Measurements from ENCODE around the gene ZNF611. TPM values are rescaled to one million over a fixed set of nuclear protein-coding genes. Genes with fewer than 3 reads are reported as not detected.
A peak's percentile ranks its signal among the peaks of the same experiment; 100 is the strongest.
"Not testable (repeated sequence)": the region's sequence is repeated elsewhere in the genome, so short reads cannot be mapped to it uniquely, and the experiment has no call there.

The ZNF611 gene
- total and polyA plus RNA-seq, 3 experiments from 2014 or later: 21.9 to 44.5 (median 24.2) TPM

DNA sequence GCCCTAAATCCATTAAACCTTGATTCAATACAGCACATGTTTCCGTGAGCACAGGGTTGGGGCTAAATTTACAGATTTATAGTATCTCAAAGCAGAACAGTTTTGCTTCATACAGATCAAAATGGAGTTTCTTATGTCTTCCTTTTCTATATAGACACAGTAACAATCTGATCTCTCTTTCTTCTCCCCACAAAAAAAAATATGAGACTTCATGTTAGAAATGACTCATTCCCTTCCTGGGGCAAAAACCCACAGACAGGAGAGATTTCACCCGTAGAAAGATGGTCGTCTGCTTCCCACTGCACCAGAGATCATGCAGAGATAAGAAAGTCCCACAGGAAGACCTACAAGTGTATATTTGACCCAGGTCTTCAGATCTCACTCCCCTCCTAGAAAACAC is 7.7 kb upstream of the ZNF611 start:
- H3K4me1 ChIP-seq (ENCODE audit: insufficient read depth, low read length): peaks cover 9% of the 10 kb centered on the region
- ChIA-PET POLR2A (no interaction called here), CTCF (no interaction called here)
- Mint-ChIP-seq H3K27me3 (peaks cover 0 to 1% of the 10 kb centered on the region in 2 donors), H3K27ac (peak overlapping the region; percentile 23 to 91 (median 72)), H3K9me3 (no peaks in the 10 kb centered on the region), H3K4me3 (peak overlapping the region in 4 of 7 donors; percentile 14 to 42 (median 22)), H3K36me3 (no peaks in the 10 kb centered on the region), H3K4me1 (peaks cover 18 to 34% (median 32%) of the 10 kb centered on the region in 3 donors)
- H3K4me3 ChIP-seq (ENCODE audit: low read length): no peak overlapping the region
- DNase-seq: no peak
- no peak overlapping the region for H3K27ac ChIP-seq (ENCODE audit: low read depth, low read length)
- H3K27me3 ChIP-seq (ENCODE audit: insufficient read depth, low read length, poor library complexity, severe bottlenecking): no peaks in the 10 kb centered on the region
- no peaks in the 10 kb centered on the region for H3K36me3 ChIP-seq (ENCODE audit: insufficient read depth, low read length)
- H3K9me3 ChIP-seq (ENCODE audit: low read length): no peaks in the 10 kb centered on the region

DNA sequence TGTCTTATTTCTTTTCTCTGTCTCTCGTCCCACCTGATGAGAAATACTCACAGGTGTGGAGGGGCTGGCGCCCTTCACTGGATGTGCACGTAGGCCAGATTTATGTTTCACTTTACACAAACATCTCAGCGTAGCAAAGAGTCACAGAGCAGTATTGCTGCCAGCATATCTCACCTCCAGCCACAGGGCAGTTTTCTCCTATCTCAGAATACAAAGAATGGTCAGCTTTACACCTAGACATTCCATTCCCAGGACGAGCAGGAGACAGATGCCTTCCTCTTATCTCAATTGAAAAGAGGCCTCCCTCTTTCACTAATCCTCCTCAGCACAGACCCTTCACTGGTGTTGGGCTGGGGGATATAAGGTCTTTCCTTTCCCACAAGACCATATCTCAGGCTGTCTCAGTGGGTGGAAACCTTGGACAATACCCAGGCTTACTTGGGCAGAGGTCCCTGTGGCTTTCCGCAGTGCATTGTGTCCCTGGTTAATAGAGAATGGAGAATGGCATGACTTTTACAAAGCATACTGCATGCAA is 7.2 kb upstream of the ZNF611 start:
- ChIA-PET CTCF (no interaction called here), POLR2A (no interaction called here)
- Histone ChIP-seq H3K36me3 (ENCODE audit: insufficient read depth, low read length) (no peaks in the 10 kb centered on the region), H3K27ac (ENCODE audit: low read depth, low read length) (no peak overlapping the region), H3K4me1 (ENCODE audit: insufficient read depth, low read length) (peaks cover 9% of the 10 kb centered on the region), H3K4me3 (ENCODE audit: low read length) (no peak overlapping the region), H3K9me3 (ENCODE audit: low read length) (no peaks in the 10 kb centered on the region), H3K27me3 (ENCODE audit: insufficient read depth, low read length, poor library complexity, severe bottlenecking) (no peaks in the 10 kb centered on the region)
- DNase-seq: no peak
- peak overlapping the region in 3 of 7 donors; percentile 19 to 42 (median 36) for H3K4me3 Mint-ChIP-seq
- no peaks in the 10 kb centered on the region for H3K36me3 Mint-ChIP-seq
- peaks cover 0 to 1% of the 10 kb centered on the region in 2 donors for H3K27me3 Mint-ChIP-seq
- peak overlapping the region in 7 of 8 donors; percentile 23 to 88 (median 77) for H3K27ac Mint-ChIP-seq
- peaks cover 18 to 34% (median 32%) of the 10 kb centered on the region in 3 donors for H3K4me1 Mint-ChIP-seq
- no peaks in the 10 kb centered on the region for H3K9me3 Mint-ChIP-seq

DNA sequence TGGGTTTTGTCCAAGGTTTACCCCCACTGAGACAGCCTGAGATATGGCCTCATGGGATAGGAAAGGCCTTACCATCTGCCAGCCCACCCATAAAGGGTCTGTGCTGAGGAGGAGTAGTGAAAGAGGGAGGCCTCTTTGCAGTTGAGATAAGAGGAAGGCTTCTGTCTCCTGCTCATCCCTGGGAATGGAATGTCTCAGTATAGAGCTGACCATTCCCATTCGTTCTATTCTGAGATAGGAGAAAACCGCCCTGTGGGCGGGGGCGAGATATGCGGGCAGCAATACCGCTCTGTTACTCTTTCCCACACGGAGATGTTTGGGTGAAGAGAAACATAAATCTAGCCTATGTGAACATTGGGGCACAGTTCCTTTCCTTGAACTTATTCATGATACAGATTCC is 6.5 kb upstream of the ZNF611 start:
- H3K4me1 ChIP-seq (ENCODE audit: insufficient read depth, low read length); H3K9me3 ChIP-seq (ENCODE audit: low read length); H3K4me3 Mint-ChIP-seq; POLR2A ChIA-PET; H3K27ac ChIP-seq (ENCODE audit: low read depth, low read length); H3K27me3 Mint-ChIP-seq; H3K9me3 Mint-ChIP-seq; DNase-seq; H3K36me3 Mint-ChIP-seq; CTCF ChIA-PET; H3K4me3 ChIP-seq (ENCODE audit: low read length); H3K27me3 ChIP-seq (ENCODE audit: insufficient read depth, low read length, poor library complexity, severe bottlenecking); H3K36me3 ChIP-seq (ENCODE audit: insufficient read depth, low read length): not testable (repeated sequence)
- H3K4me1 Mint-ChIP-seq: peaks cover 18 to 32% (median 32%) of the 10 kb centered on the region in 3 donors
- peak overlapping the region in 1 of 8 donors; percentile 83 for H3K27ac Mint-ChIP-seq

DNA sequence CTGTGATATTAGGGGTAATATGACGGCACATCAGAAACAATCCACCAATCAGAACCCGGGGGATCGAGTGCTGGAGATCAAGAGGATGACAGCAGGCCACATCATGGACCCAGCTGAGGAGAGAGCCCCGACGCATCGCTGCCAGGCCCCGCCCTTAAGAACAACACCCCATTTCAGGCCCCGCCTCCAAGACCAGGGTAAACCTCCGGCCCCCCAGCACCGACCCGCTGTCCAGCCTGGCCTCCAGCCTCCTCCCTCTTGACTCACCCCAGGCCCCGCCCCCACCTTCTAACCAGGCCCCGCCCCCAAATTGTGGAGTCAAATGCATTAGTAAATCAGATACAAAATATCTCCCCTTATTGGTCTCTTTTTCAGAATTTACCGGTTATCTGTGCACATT is 4.7 kb upstream of the ZNF611 start:
- H3K27me3 ChIP-seq (ENCODE audit: insufficient read depth, low read length, poor library complexity, severe bottlenecking): no peaks in the 10 kb centered on the region
- H3K27me3 Mint-ChIP-seq: peaks cover 0 to 1% of the 10 kb centered on the region in 2 donors
- no peak overlapping the region for H3K27ac ChIP-seq (ENCODE audit: low read depth, low read length)
- ChIA-PET POLR2A (no interaction called here), CTCF (no interaction called here)
- peaks cover 23 to 32% (median 27%) of the 10 kb centered on the region in 3 donors for H3K4me1 Mint-ChIP-seq
- peaks cover 0 to 3% (median 0%) of the 10 kb centered on the region in 3 donors for H3K36me3 Mint-ChIP-seq
- no peaks in the 10 kb centered on the region for H3K9me3 ChIP-seq (ENCODE audit: low read length)
- H3K27ac Mint-ChIP-seq: peak overlapping the region in 1 of 8 donors; percentile 3
- H3K9me3 Mint-ChIP-seq: no peaks in the 10 kb centered on the region
- H3K4me1 ChIP-seq (ENCODE audit: insufficient read depth, low read length): peaks cover 18% of the 10 kb centered on the region
- no peak overlapping the region for H3K4me3 Mint-ChIP-seq
- no peaks in the 10 kb centered on the region for H3K36me3 ChIP-seq (ENCODE audit: insufficient read depth, low read length)
- no peak for DNase-seq
- no peak overlapping the region for H3K4me3 ChIP-seq (ENCODE audit: low read length)

DNA sequence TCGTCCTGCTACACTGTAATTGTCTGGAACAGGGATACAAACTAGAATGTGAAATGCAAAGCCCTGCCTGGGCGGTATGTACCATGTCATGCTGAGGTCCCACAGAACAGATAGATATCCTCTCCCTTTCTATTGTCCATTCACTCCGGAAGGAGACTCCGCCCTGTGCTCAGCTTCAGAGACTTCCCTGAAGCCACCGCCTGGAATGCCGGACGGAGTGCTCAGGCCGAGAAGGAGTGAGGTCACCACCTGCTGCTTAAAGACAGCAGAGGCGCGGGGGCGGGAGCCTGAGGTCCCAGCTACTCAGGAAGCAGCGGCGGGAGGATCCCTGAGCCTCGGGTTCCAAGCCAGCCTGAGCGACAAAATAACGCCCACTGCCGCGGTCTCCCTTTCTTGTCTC is 890 bp upstream of the ZNF611 start:
- CTCF ChIA-PET: no interaction called here
- DNase-seq: no peak
- no peak overlapping the region for H3K27ac ChIP-seq (ENCODE audit: low read depth, low read length)
- Mint-ChIP-seq H3K9me3 (no peaks in the 10 kb centered on the region), H3K4me1 (peaks cover 22 to 28% (median 27%) of the 10 kb centered on the region in 3 donors), H3K36me3 (peaks cover 0 to 6% (median 3%) of the 10 kb centered on the region in 3 donors), H3K27ac (peak overlapping the region in 6 of 8 donors; percentile 89 to 97 (median 92)), H3K27me3 (peaks cover 0 to 4% of the 10 kb centered on the region in 2 donors), H3K4me3 (peak overlapping the region in 5 of 7 donors; percentile 92 to 98 (median 95))
- no peaks in the 10 kb centered on the region for H3K27me3 ChIP-seq (ENCODE audit: insufficient read depth, low read length, poor library complexity, severe bottlenecking)
- POLR2A ChIA-PET: interaction anchor here (0.6 kb wide), 1 partner anchor 703 kb away, joined by 6 read pairs; no protein-coding TSS in a partner anchor
- peak overlapping the region; percentile 97 for H3K4me3 ChIP-seq (ENCODE audit: low read length)
- H3K9me3 ChIP-seq (ENCODE audit: low read length): no peaks in the 10 kb centered on the region
- no peaks in the 10 kb centered on the region for H3K36me3 ChIP-seq (ENCODE audit: insufficient read depth, low read length)
- peaks cover 23% of the 10 kb centered on the region for H3K4me1 ChIP-seq (ENCODE audit: insufficient read depth, low read length)

GRCh38 chr19:52734331-52734892 is 432 bp downstream of the ZNF611 start:
- peaks cover 23% of the 10 kb centered on the region for H3K4me1 ChIP-seq (ENCODE audit: insufficient read depth, low read length)
- no peaks in the 10 kb centered on the region for H3K9me3 Mint-ChIP-seq
- no peaks in the 10 kb centered on the region for H3K9me3 ChIP-seq (ENCODE audit: low read length)
- H3K4me1 Mint-ChIP-seq: peaks cover 20 to 34% (median 33%) of the 10 kb centered on the region in 3 donors
- no peaks in the 10 kb centered on the region for H3K36me3 ChIP-seq (ENCODE audit: insufficient read depth, low read length)
- POLR2A ChIA-PET: no interaction called here
- CTCF ChIA-PET: no interaction called here
- peak overlapping the region; percentile 95 for H3K27ac ChIP-seq (ENCODE audit: low read depth, low read length)
- peak overlapping the region; percentile 97 for H3K4me3 ChIP-seq (ENCODE audit: low read length)
- peak overlapping the region; percentile 89 to 98 (median 94) for H3K27ac Mint-ChIP-seq
- DNase-seq: no peak
- peak overlapping the region; percentile 92 to 98 (median 96) for H3K4me3 Mint-ChIP-seq
- H3K27me3 ChIP-seq (ENCODE audit: insufficient read depth, low read length, poor library complexity, severe bottlenecking): no peaks in the 10 kb centered on the region
- peaks cover 0 to 3% of the 10 kb centered on the region in 2 donors for H3K27me3 Mint-ChIP-seq
- peaks cover 5 to 12% (median 7%) of the 10 kb centered on the region in 3 donors for H3K36me3 Mint-ChIP-seq

DNA sequence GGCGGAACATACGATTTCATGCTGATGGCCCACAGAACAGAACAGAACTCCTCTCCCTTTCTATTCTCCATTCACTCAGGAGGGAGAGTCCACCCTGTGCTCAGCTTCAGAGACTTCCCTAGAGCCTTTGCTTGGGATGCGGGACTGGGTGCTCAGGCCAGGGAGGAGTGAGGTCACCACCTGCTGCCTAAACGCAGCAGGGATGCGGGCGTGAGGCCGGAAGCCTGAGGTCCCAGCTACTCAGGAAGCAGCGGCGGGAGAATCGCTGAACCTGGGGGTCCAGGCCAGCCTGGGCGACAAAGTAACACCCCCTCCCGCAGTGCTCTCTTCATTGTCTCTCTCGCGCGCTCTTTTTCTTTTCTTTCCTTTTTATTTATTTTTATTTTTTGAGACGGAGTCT is 8.8 kb downstream of the ZNF611 start:
- DNase-seq; POLR2A ChIA-PET; H3K27me3 Mint-ChIP-seq; H3K27ac ChIP-seq (ENCODE audit: low read depth, low read length); H3K4me3 Mint-ChIP-seq; H3K9me3 ChIP-seq (ENCODE audit: low read length); CTCF ChIA-PET; H3K9me3 Mint-ChIP-seq; H3K27ac Mint-ChIP-seq; H3K4me3 ChIP-seq (ENCODE audit: low read length); H3K27me3 ChIP-seq (ENCODE audit: insufficient read depth, low read length, poor library complexity, severe bottlenecking); H3K4me1 ChIP-seq (ENCODE audit: insufficient read depth, low read length): not testable (repeated sequence)
- Mint-ChIP-seq H3K4me1 (peaks cover 9 to 14% (median 11%) of the 10 kb centered on the region in 3 donors), H3K36me3 (peaks cover 26 to 73% (median 45%) of the 10 kb centered on the region in 3 donors)
- H3K36me3 ChIP-seq (ENCODE audit: insufficient read depth, low read length): peaks cover 25% of the 10 kb centered on the region

DNA sequence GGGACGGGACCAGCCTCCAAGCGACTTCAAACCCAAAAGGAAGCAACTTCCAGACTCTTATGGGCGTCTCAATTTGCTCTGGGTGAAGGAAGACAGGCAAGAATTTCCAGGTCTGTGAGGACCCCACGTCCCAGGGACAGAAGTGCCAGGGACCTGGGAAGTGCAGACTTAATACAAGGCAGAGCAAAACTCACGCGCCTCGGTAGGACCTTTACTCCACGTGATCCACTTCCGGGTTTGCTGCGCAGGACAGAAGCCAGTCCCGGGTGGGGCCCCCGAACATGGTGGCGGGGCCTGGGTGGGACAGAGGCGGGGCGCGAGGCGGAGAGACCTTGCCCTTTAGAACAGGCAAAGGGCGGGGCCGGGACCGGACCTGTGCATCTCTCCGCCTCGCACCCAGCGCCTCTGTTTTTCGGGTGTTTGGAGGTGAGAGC is 9.3 kb downstream of the ZNF611 start:
- H3K4me1 ChIP-seq (ENCODE audit: insufficient read depth, low read length): no peaks in the 10 kb centered on the region
- peaks cover 9 to 14% (median 11%) of the 10 kb centered on the region in 3 donors for H3K4me1 Mint-ChIP-seq
- peak overlapping the region in 1 of 8 donors; percentile 84 for H3K27ac Mint-ChIP-seq
- no peak overlapping the region for H3K4me3 Mint-ChIP-seq
- ChIA-PET POLR2A (no interaction called here), CTCF (no interaction called here)
- H3K27me3 Mint-ChIP-seq: no peaks in the 10 kb centered on the region
- no peaks in the 10 kb centered on the region for H3K9me3 ChIP-seq (ENCODE audit: low read length)
- peak overlapping the region; percentile 59 for H3K27ac ChIP-seq (ENCODE audit: low read depth, low read length)
- H3K27me3 ChIP-seq (ENCODE audit: insufficient read depth, low read length, poor library complexity, severe bottlenecking): no peaks in the 10 kb centered on the region
- no peak for DNase-seq
- peaks cover 0 to 10% (median 0%) of the 10 kb centered on the region in 5 donors for H3K9me3 Mint-ChIP-seq
- H3K36me3 ChIP-seq (ENCODE audit: insufficient read depth, low read length): peaks cover 25% of the 10 kb centered on the region
- H3K36me3 Mint-ChIP-seq: peaks cover 26 to 77% (median 49%) of the 10 kb centered on the region in 3 donors
- no peak overlapping the region for H3K4me3 ChIP-seq (ENCODE audit: low read length)

Measured in CD8-positive, alpha-beta memory T cell (primary cell).